WTC11 (cell line): ENCODE measurements around the gene SUPT3H. TPM values are rescaled to one million over a fixed set of nuclear protein-coding genes. Genes with fewer than 3 reads are reported as not detected.

Experiments
- ATAC-seq: fragments of 200-7000 bp; cut with Tn5 transposase; 2 replicates; pipeline ENCODE4 v1.10.0; 2021; ENCODE audit warnings: mild to moderate bottlenecking, moderate library complexity
- CTCF ChIA-PET: fragments of 300-600 bp; sonication (Branson Sonifier 250); formaldehyde crosslinking; loops from one replicate; lab custom pipeline; 2021; ENCODE audit warnings: antibody characterized with exemption; lab: Charles Lee
- POLR2A ChIA-PET: fragments of 350-600 bp; sonication (Branson Sonifier 250); formaldehyde crosslinking; loops from one replicate; lab custom pipeline; 2021; ENCODE audit warnings: antibody characterized with exemption; lab: Charles Lee
- DNase-seq: peaks from one replicate; pipeline ENCODE4 v3.0.0; 2021; ENCODE audit warnings: low spot score
- H3K27ac Mint-ChIP-seq: 2 replicates; pipeline ENCODE4 v1.8.0; 2021; ENCODE audit warnings: mixed read lengths
- H3K27me3 Mint-ChIP-seq: 2 replicates; pipeline ENCODE4 v1.8.0; 2021; ENCODE audit warnings: low read depth, mild to moderate bottlenecking, moderate library complexity, mixed read lengths
- H3K36me3 Mint-ChIP-seq: 2 replicates; pipeline ENCODE4 v1.8.0; 2021; ENCODE audit warnings: mixed read lengths
- H3K4me1 Mint-ChIP-seq: 2 replicates; pipeline ENCODE4 v1.8.0; 2022; ENCODE audit warnings: mixed read lengths
- H3K4me3 Mint-ChIP-seq: 2 replicates; pipeline ENCODE4 v1.8.0; 2021; ENCODE audit warnings: mild to moderate bottlenecking, moderate library complexity, mixed read lengths
- H3K9me3 Mint-ChIP-seq: 2 replicates; pipeline ENCODE4 v1.8.0; 2021; ENCODE audit warnings: mixed read lengths
- ATF1 ChIP-seq: sonication (generic); formaldehyde crosslinking; IDR thresholded peaks from 2 replicates; pipeline ENCODE4 v1.8.1; 2023; ENCODE audit warnings: mild to moderate bottlenecking, moderate library complexity, missing genetic modification reagents
- JUN ChIP-seq: sonication (generic); formaldehyde crosslinking; IDR thresholded peaks from 2 replicates; pipeline ENCODE4 v1.8.0; 2023; ENCODE audit warnings: mild to moderate bottlenecking, missing genetic modification reagents
- MYBL2 ChIP-seq: sonication (generic); formaldehyde crosslinking; IDR thresholded peaks from 2 replicates; pipeline ENCODE4 v1.8.1; 2023; ENCODE audit warnings: mild to moderate bottlenecking, moderate library complexity, missing genetic modification reagents
- NFATC4 ChIP-seq: fragments of 250-450 bp; sonication (Bioruptor Pico); IDR thresholded peaks from 2 replicates; pipeline ENCODE4 v1.9.0; 2021; ENCODE audit warnings: mild to moderate bottlenecking
- NFE2L1 ChIP-seq: sonication (generic); formaldehyde crosslinking; IDR thresholded peaks from 2 replicates; pipeline ENCODE4 v1.8.1; 2023; ENCODE audit warnings: missing genetic modification reagents
- NR1H2 ChIP-seq: sonication (generic); formaldehyde crosslinking; IDR thresholded peaks from 2 replicates; pipeline ENCODE4 v1.9.0; 2021; ENCODE audit warnings: mild to moderate bottlenecking, moderate library complexity, missing genetic modification reagents
- PRRX2 ChIP-seq: fragments of 250-450 bp; sonication (Bioruptor Pico); IDR thresholded peaks from 2 replicates; pipeline ENCODE4 v1.8.0; 2021; ENCODE audit warnings: mild to moderate bottlenecking
- STAT6 ChIP-seq: sonication (generic); formaldehyde crosslinking; conservative IDR thresholded peaks from 2 replicates; pipeline ENCODE4 v1.8.1; 2023; ENCODE audit warnings: mild to moderate bottlenecking, low read depth, missing genetic modification reagents, moderate library complexity
- USF2 ChIP-seq: sonication (generic); formaldehyde crosslinking; IDR thresholded peaks from 2 replicates; pipeline ENCODE4 v1.8.1; 2023; ENCODE audit warnings: mild to moderate bottlenecking, missing genetic modification reagents, moderate library complexity
- ZNF281 ChIP-seq: sonication (generic); formaldehyde crosslinking; IDR thresholded peaks from 2 replicates; pipeline ENCODE4 v1.8.0; 2023; ENCODE audit warnings: mild to moderate bottlenecking, missing genetic modification reagents
- ZNF416 ChIP-seq: fragments of 250-450 bp; sonication (Bioruptor Pico); IDR thresholded peaks from 2 replicates; pipeline ENCODE4 v1.9.0; 2021; ENCODE audit warnings: mild to moderate bottlenecking, inconsistent platforms
- ZNF512 ChIP-seq: sonication (generic); formaldehyde crosslinking; IDR thresholded peaks from 2 replicates; pipeline ENCODE4 v1.8.1; 2022; ENCODE audit warnings: missing genetic modification reagents, borderline replicate concordance
- ZNF532 ChIP-seq: fragments of 250-450 bp; sonication (Bioruptor Pico); IDR thresholded peaks from 2 replicates; pipeline ENCODE4 v1.9.0; 2021; ENCODE audit warnings: mild to moderate bottlenecking, borderline replicate concordance
- total RNA-seq: library from RNA; stranded (reverse); gene quantifications from 3 replicates; pipeline ENCODE4 v1.2.3, GENCODE V29; 2021

The SUPT3H gene
- total RNA-seq, 1 experiment from 2014 or later, result 15.3 TPM

GRCh38 chr6:45260696-45261095 lies 117.0 kb downstream of the SUPT3H start:
- no peak for TF ChIP-seq JUN (CRISPR knock-in tag)
- TF ChIP-seq ZNF532, result no peak
- no peak for TF ChIP-seq PRRX2 (CRISPR knock-in tag)
- TF ChIP-seq MYBL2 (CRISPR knock-in tag), result no peak
- no peak for TF ChIP-seq STAT6 (CRISPR knock-in tag)
- TF ChIP-seq ZNF512, result no peak
- TF ChIP-seq ZNF416 (CRISPR knock-in tag), result no peak
- no peak for TF ChIP-seq NFE2L1
- no peak for TF ChIP-seq USF2
- TF ChIP-seq ZNF281 (CRISPR knock-in tag), result no peak
- no peak for TF ChIP-seq ATF1 (CRISPR knock-in tag)
- TF ChIP-seq NFATC4, result no peak
- no peak for TF ChIP-seq NR1H2 (CRISPR knock-in tag)
- DNase-seq (no peak), ATAC-seq (no peak)
- H3K36me3 Mint-ChIP-seq, result no peaks in the 10 kb centered on the region
- H3K4me1 Mint-ChIP-seq, result no peaks in the 10 kb centered on the region
- H3K27ac Mint-ChIP-seq, result no peak overlapping the region
- no peaks in the 10 kb centered on the region for H3K9me3 Mint-ChIP-seq
- no peaks in the 10 kb centered on the region for H3K27me3 Mint-ChIP-seq
- CTCF ChIA-PET, result no interaction called here
- no peak overlapping the region for H3K4me3 Mint-ChIP-seq
- POLR2A ChIA-PET, result no interaction called here
